ENCODE measurements around the gene SUOX.
"Not testable (repeated sequence)": the region's sequence is repeated elsewhere in the genome, so short reads cannot be mapped to it uniquely, and the experiment has no call there.

Gene SUOX

GRCh38 chr12:55983232-55983842 lies 13.7 kb upstream of the SUOX start:
- DNase-seq = no peak

DNA sequence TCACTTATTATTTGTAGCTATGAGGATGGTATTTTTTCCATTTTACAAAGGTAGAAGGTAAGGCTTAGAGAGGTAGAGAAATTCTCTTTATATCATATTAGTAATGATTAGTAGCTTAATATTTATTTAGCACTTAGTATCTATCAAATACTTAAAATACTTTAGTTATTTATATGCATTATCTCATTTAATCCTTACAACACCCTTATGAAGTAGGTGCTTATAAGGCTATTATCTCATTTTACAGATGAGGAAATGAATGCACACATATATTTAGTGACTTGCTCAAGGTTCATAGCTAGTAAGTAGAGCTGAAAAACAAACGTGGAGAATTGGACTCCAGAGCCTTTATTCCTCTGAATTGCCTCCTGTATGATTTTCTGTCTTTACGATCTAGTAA lies 12.2 kb upstream of the SUOX start:
- DNase-seq = no peak

DNA sequence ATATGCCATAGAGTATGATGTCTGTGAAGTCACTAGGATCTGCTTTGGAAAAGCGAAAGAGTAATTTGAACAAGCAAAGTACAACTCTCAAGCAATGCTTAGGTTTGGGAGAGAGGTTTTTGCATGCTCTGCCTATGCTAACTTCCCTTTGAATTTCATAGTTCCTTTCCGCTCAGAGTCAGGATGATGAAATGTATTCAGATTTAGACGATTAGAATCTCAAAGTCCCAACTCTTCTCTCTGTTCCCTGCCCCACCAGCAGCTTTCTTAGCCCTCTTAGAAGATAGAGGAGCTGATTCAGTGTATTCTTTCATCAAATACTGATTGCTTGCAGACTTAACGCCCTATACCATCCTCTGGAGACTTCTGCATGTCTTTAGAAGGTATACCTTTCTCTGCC lies 11.7 kb upstream of the SUOX start:
- DNase-seq = no peak

DNA sequence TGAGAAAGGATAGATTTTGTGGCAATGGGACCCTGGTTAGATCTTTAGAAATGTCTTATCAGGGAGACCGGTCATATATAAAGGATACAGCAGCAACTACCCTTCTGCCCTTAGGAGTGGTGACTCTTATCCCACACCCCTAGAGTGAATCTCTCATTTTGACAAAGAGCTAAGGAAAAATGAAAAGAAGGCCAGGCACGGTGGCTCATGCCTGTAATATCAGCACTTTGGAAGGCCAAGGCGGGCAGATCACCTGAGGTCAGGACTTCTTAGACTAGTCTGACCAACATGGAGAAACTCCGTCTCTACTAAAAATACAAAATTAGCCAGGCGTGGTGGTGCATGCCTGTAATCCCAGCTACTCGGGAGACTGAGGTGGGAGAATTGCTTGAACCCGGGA lies 11.1 kb upstream of the SUOX start:
- DNase-seq = not testable (repeated sequence)

DNA sequence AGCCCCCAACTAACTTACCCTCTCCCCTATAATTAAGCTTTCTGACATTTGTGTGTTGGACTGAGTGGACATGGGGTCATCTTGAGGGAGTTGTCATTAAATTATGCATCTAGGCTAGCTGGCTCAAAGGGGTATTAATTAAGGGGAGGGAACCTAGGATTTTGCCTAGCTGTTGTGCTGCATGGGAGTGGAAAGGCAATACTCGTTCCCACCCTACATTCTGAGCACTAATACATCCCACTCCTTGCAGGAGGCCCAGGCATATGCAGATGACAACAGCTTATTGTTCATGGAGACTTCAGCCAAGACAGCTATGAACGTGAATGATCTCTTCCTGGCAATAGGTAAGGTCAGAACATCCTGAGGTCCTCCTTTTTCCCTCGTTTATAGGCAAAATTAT lies 6.0 kb upstream of the SUOX start:
- DNase-seq = no peak

GRCh38 chr12:55993230-55993853 lies 3.7 kb upstream of the SUOX start:
- DNase-seq = no peak

DNA sequence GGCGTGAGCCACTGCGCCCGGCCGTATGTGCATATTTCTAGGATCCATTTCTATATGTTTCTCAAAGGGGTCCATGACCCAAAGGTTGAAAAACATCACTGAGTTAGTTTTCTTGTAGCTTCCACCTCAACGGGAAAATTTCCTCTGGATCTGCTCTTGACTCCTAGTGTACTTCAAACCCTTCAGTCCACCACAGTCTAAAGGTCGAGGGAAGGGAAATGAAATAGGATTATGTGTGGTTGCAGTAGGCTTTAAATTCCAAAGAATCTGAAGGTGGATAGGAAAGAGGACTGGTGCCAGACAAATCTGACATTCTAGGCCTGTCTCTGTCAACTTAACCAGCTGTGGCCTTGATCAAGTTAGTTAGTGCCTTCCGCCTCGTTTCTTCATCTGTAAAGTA lies 1.7 kb upstream of the SUOX start:
- DNase-seq = no peak

GRCh38 chr12:55996201-55996714 lies 818 bp upstream of the SUOX start:
- peak; percentile 65 for DNase-seq

DNA sequence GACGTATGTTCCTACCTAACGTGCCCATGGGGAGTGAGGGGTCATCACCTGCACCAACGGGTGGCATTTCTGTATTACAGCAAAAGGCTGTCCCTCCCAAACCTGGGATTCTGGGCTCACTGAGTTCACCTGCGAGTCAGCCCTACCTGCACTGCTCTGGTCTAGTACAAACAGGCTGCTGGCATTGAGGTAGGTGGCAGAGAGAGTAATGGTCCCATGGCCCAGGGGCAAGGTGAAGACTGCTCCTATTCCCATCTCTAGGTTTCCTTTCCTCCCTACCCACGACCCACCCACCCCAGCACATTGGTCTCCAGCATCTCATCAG lies 421 bp downstream of the SUOX start:
- no peak for DNase-seq

GRCh38 chr12:55999522-55999921 lies 2.4 kb downstream of the SUOX start:
- not testable (repeated sequence) for DNase-seq

DNA sequence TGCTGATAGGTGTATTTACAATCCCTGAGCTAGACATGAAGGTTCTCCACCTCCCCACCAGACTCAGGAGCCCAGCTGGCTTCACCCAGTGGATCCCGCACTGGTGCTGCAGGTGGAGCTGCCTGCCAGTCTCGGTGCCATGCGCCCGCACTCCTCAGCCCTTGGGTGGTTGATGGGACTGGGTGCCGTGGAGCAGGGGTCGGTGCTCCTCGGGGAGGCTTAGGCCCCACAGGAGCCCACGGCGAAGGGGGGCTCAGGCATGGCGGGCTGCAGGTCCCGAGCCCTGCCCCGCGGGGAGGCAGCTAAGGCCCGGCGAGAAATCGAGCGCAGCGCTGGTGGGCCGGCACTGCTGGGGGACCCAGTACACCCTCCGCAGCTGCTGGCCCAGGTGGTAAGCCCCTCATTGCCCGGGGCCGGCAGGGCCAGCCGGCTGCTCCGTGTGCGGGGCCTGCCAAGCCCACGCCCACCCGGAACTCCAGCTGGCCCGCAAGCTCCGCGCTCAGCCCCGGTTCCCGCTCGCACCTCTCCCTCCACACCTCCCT lies 3.0 kb downstream of the SUOX start:
- not testable (repeated sequence) for DNase-seq

DNA sequence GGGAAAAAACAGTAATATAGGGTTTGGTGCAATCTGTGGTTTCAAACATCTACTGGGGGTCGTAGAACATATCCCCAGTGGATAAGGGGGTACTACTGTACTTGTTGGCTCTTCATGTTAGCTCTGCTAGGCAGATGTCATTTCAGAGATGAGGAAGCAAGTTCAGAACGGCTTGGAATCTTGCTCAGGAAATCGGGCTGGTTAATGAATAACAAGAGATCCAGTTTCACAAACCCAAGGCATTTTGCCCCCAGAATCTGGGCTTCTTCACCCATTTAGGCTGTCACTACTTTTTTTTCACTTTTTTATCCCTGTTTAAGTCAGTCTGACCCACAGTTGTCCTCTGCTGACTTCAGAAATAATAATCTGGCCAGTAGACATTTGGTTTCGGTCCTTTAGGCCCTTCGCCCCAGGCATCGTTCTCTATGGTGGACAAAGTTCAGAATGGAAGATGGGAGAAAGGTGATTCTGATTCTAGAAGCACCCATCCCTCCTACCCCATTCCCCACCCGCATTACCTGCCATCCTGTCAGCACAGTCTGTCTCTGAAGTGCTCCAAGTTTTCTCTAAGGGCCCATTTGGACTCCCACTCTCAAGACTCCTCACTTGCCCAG lies 4.5 kb downstream of the SUOX start:
- DNase-seq = no peak

DNA sequence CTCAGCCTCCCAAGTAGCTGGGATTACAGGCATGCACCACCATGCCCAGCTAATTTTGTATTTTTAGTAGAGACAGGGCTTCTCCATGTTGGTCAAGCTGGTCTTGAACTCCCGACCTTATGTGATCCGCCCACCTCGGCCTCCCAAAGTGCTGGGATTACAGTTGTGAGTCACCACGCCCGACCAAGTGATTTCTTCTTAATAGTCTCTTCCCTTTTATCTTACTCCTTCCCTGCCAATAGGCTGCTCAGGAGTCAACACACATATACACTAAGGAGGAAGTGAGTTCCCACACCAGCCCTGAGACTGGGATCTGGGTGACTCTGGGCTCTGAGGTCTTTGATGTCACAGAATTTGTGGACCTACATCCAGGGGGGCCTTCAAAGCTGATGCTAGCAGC lies 6.3 kb downstream of the SUOX start:
- not testable (repeated sequence) for DNase-seq

GRCh38 chr12:56004211-56004610 lies 7.1 kb downstream of the SUOX start:
- no peak for DNase-seq

DNA sequence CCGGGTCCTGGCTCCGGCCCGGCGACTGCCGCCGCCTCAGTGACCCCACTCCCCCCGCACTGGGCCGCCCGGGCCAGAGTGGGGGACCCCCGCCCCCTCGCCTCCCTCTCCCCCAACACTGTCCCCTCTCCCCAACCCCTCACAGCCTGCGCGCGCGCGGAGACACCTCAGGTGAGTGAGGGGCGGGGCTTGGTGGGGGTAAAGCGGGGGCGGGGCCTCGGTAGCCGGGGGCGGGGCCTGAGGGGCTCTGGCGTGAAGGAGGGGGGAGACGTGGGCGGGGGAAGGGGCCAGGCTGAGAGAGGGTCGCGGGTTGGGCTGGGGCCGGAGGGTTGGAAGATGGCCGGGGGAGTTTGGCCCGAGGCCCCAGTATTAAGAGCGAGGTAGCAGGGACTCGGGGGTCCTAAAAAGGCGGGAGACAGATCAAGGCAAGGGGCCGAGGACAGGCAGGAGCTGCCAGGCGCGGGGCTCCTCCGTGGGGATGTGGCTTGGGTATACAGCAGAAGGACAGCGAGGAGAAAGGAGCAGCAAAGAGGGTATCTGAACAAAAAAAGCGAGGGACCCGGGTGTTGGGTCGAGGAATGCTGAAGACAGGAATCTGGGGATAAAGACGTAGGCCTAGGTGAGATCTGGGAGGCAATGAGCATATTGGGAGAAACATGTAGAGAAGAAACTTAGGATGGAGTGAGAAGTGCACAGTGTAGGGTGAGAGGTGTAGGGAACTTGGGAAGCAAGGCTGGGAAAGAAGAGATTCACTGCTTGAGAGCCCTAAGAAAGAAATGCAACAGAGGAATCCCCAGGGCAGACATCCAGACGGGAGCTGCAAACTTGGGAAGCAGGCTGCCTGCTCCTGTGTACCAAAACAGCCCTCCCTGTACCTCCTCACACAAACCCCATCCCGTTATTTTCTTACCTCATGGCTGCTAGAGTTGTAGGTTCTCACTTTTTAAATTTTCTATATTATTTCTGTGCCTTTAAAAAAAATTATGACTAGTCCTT lies 10.8 kb downstream of the SUOX start:
- DNase-seq = no peak

DNA sequence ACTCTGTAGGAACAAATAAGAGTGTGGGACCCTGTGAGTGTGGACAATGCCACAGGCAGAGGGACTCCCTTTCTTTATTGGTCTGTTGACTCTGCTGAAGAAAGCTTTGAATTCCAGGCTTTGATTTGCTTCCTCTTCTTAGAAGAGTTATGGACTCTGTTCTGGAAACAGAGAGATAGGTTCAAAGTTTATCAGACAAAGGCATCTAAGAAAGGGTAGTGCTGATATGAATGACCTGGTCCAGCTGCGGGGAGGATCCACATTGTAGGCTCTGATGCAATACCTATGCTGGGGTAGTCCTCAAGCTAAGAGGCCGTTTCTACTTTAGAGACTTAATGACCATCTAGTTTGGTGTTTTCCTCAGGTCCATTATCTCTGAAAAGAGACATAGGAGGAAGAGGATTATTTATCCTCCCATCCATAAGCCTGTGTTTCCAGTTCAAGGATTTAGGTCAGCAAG lies 13.1 kb downstream of the SUOX start:
- no peak for DNase-seq

GRCh38 chr12:56011509-56012090 lies 14.5 kb downstream of the SUOX start:
- no peak for DNase-seq

DNA sequence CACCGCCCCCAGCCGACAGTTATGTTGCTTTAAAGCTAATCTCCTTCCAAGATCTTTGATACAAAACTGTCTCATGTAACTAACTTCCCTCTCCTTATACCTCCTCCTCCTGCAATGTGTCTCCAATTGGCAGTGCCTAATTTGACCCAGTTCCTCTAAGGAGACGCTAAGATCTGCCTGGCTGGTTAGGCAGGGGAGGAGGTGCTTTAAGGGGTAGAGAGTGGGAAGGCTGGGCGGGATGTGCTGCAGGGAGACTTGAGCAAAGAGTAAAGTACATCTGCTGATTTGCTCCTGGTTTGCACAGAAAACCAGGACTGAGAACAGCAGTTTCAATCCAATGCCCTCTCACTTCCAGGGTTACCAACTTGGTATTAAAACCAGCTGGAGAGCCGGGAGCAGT lies 16.4 kb downstream of the SUOX start:
- no peak for DNase-seq

DNA sequence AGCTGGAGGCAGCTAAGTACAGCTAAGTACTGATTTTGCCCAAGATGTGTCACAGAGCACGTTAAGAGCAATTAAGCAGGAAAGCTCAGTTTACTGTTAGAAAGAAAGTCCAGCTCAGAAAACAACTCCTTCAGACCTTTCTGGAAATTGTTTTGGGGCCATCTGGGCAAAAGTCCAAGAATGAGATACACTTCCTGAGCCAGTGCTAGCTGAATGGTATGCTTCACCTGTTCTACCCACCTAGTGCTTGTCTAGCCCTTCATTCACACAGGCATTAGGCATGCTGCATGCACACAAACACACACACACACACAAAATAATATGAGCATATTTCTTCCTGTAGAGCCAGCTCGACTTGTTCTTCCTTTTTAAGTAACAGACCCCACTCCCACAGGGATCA lies 17.1 kb downstream of the SUOX start:
- DNase-seq = no peak

- no peak for DNase-seq
Observed at GRCh38 chr12:56017181-56017580, 20.1 kb downstream of the SUOX start.

DNA sequence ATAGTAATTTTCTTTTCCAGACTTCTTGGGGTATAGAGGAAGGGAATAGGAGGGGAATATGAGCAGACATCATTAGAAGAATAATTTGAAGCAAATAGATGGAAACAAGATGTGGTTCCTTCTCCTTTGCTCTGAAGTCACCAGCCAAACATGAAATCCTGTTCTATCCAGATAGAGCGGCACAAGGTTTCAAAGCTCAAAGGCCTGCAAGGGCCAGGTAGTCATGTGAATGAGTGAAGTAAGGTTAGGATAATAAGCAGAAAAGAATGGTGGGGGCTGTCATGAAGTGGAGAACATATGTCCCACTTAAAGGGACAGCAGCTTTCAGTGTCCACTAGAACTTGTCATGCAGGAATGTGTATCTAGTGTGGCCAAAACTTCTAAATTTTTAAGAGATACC lies 21.3 kb downstream of the SUOX start:
- no peak for DNase-seq
